Tibial artery (tissue), 4 donors: ENCODE results near the gene ANP32E.
A peak's percentile ranks its signal among the peaks of the same experiment; 100 is the strongest.

ENCODE experiments used
- DNase-seq, 2 donors: peaks; one replicate each; pipeline ENCODE4 v3.0.0-alpha.2; 2019
- H3K27ac ChIP-seq, 2 donors: fragments of 200-600 bp; sonication (generic) in 1 of 2; 1 replicate in 1 of 2; 2 replicates in 1 of 2; pipeline ENCODE4 v1.5.1; 2018 to 2019; ENCODE audit warnings: mild to moderate bottlenecking in 1 of 2
- H3K27me3 ChIP-seq, 2 donors: fragments of 200-600 bp; sonication (generic) in 1 of 2; one replicate each; pipeline versions ENCODE4 v1.5.1 to v1.6.0; 2016 to 2019
- H3K36me3 ChIP-seq, 3 donors: fragments of 200-600 bp; sonication (generic) in 2 of 3; one replicate each; pipeline ENCODE4 v1.5.1; 2016 to 2019; ENCODE audit warnings: mild to moderate bottlenecking in 2 of 3
- H3K4me1 ChIP-seq, 4 donors: fragments of 200-600 bp; sonication (generic) in 2 of 4; 1 replicate in 3 of 4; 2 replicates in 1 of 4; pipeline ENCODE4 v1.5.1; 2016 to 2019
- H3K4me3 ChIP-seq, 2 donors: fragments of 200-600 bp; sonication (generic) in 1 of 2; 1 replicate in 1 of 2; 2 replicates in 1 of 2; pipeline ENCODE4 v1.5.1; 2018 to 2019; ENCODE audit warnings: mild to moderate bottlenecking in 2 of 2
- H3K9me3 ChIP-seq, 3 donors: fragments of 200-600 bp; sonication (generic) in 1 of 3; one replicate each; pipeline ENCODE4 v1.5.1; 2016 to 2019
- intact Hi-C: fragments of 100-400 bp; cut with DNase I; formaldehyde crosslinking; loops from one replicate; pipeline ENCODE4 v1.15.0; 2023; ENCODE audit warnings: low total_unique reads
- TF ChIP-seq, protein P1 (sequence below), 2 experiments: fragments of 200-600 bp in 1 of 2; fragments of 450-650 bp in 1 of 2; IDR thresholded peaks; one replicate each; pipeline ENCODE4 v1.5.1; 2017 to 2019; ENCODE audit warnings: antibody characterized with exemption in 2 of 2, mild to moderate bottlenecking in 1 of 2, moderate library complexity in 1 of 2

Gene ANP32E

DNA sequence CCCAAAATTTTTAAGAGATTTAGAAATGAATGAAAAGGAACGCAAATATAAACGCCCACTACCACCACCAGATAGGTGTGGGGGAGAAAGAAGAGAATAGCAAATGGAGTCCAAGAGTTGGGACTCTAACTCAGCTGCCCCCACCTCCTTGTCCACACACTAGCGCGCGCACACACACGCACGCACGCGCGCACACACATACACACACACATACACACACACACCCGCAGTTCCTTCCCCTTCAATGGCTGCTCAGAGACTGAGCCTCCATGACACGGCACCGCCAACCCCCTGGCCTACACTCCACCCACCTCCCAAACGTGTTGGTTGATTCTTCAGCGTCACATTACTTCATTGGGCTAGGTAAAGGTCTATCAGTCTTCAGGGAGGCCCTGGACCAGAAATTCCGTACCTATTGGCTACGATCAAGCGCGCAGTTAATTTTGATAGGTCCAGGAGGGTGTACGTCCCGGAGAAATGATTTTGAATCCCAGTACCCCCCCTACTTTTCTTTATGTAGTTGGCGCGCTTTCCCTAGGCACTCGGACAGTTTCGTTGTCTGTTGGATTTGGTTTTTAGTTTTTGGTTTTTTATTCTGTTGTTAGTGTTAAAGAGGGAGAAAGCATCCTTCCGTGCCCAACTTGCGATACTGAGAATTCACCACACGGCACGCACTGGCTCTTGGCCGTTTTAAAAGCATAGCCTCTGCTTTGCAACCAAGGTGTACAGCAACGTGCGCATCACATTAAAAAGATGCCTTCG is at the start of gene ANP32E:
ANP32E (minus strand) TSS at position 261 of the 762 bp plus-strand sequence. CDS start 326 bp downstream, outside the sequence.
- Histone ChIP-seq H3K4me3 (peak within 1 kb of the TSS; percentile 81 to 92), H3K9me3 (no peaks in the 10 kb centered on the region), H3K27me3 (no peaks in the 10 kb centered on the region), H3K27ac (peak within 1 kb of the TSS; percentile 97 to 99), H3K36me3 (no peaks in the 10 kb centered on the region), H3K4me1 (peaks cover 0 to 17% (median 11%) of the 10 kb centered on the region in 4 donors)
- intact Hi-C loops: no loop called here
- TF ChIP-seq, protein P1, sequence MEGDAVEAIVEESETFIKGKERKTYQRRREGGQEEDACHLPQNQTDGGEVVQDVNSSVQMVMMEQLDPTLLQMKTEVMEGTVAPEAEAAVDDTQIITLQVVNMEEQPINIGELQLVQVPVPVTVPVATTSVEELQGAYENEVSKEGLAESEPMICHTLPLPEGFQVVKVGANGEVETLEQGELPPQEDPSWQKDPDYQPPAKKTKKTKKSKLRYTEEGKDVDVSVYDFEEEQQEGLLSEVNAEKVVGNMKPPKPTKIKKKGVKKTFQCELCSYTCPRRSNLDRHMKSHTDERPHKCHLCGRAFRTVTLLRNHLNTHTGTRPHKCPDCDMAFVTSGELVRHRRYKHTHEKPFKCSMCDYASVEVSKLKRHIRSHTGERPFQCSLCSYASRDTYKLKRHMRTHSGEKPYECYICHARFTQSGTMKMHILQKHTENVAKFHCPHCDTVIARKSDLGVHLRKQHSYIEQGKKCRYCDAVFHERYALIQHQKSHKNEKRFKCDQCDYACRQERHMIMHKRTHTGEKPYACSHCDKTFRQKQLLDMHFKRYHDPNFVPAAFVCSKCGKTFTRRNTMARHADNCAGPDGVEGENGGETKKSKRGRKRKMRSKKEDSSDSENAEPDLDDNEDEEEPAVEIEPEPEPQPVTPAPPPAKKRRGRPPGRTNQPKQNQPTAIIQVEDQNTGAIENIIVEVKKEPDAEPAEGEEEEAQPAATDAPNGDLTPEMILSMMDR (IDR thresholded peaks at IDR 0.05): peak; percentile 31 to 47
- peak; percentile 97 to 98 for DNase-seq

DNA sequence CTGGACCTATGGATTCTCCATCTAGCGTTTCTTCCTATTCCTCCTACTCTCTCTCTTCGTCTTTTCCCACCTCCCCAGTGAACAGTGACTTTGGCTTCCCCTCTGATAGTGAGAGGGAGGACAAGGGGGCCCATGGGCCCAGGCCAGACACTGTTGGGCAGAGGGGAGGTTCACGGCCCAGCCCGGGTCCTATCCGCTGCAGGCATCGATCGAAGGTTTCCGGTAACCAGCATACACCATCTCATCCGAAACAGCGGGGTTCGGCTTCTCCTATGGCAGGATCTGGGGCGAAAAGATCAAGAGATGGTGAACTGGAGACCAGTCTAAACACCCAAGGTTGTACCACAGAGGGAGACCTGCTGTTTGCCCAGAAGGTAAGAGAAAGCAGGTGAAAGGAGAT is 47.3 kb upstream of the ANP32E start:
- no peaks in the 10 kb centered on the region for H3K27me3 ChIP-seq
- H3K4me1 ChIP-seq: peaks cover 0 to 28% (median 23%) of the 10 kb centered on the region in 4 donors
- H3K27ac ChIP-seq: peak overlapping the region; percentile 79 to 89
- H3K4me3 ChIP-seq: peak overlapping the region; percentile 53 to 57
- peaks cover 14 to 37% (median 21%) of the 10 kb centered on the region in 3 donors for H3K36me3 ChIP-seq
- peak in 1 of 2 donors; percentile 64 for DNase-seq
- intact Hi-C loops: no loop called here
- TF ChIP-seq, protein P1 (IDR thresholded peaks at IDR 0.05): no peak
- H3K9me3 ChIP-seq: no peaks in the 10 kb centered on the region

DNA sequence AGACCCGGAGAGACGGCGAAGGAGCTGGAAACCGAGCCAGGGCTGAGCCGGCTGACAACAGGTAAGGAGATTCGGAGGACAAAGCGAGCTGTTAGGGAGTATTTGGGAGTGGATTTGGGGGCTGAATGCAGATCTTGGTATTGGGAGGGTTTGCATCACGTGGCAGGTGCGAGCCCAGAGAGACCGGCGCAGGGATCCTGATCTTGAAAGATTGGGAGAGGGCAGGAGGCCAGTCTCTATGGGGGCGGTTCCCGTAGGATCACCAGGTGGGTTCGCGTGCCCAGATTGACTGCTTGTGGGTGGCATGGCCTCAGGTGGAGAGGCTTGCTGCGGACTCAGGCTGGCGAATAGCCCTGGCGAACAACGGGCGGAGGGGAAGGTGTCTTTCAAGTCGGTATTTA is 46.6 kb upstream of the ANP32E start:
- TF ChIP-seq, protein P1 (IDR thresholded peaks at IDR 0.05): no peak
- peaks cover 14 to 36% (median 19%) of the 10 kb centered on the region in 3 donors for H3K36me3 ChIP-seq
- H3K4me1 ChIP-seq: peaks cover 0 to 28% (median 23%) of the 10 kb centered on the region in 4 donors
- H3K27me3 ChIP-seq: no peaks in the 10 kb centered on the region
- peak overlapping the region; percentile 79 to 89 for H3K27ac ChIP-seq
- peak in 1 of 2 donors; percentile 45 for DNase-seq
- no peaks in the 10 kb centered on the region for H3K9me3 ChIP-seq
- peak overlapping the region; percentile 53 to 57 for H3K4me3 ChIP-seq
- intact Hi-C loops: no loop called here

DNA sequence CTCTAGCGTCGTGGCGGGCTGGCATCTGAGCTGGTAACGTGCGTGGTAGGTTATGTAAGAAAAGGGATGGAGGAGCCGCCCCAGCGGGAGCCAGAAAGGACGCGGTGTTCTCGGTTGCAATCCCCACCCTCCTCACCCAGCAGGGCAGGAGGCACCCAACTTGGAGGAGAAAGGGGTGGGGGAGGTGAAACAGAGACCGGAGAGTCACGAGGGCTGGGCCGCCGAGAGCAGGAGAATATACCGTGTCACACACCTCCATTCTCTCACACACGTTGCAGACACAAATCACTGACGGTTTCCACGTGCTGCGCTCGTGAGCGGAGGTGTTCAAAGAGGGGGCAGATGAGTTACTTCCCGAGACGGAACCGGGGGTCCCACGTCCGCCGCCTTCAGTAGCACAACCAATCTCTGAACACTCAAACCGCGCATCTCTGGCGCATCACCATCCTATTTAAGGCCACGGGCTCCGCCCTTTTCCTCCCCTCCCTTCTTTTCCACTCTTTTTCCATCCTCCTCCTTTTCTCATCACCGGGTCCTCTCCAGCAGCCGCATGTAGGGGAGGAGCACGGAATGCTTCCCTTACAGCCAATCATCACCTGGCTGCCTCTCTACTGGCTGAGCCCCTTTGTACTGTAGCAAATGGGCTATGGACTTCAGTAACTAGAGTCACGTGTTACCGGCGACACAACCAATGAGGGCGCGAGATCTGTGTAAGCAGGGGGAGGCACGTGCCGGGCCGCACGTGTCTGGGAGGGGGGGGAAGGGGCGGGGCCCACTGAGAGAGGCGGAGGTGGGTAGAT is 46.0 kb upstream of the ANP32E start, which contains the start of gene CIART:
CIART (plus strand) TSS at position 797 of the 800 bp plus-strand sequence. CDS start 714 bp downstream, outside the sequence.
- DNase-seq: peak; percentile 98 to 99
- TF ChIP-seq, protein P1 (IDR thresholded peaks at IDR 0.05): no peak
- peaks cover 9 to 30% (median 13%) of the 10 kb centered on the region in 3 donors for H3K36me3 ChIP-seq
- H3K9me3 ChIP-seq: no peaks in the 10 kb centered on the region
- H3K27ac ChIP-seq: peak within 1 kb of the TSS; percentile 79 to 89
- intact Hi-C loops: no loop called here
- H3K4me3 ChIP-seq: peak within 1 kb of the TSS; percentile 53 to 57
- no peaks in the 10 kb centered on the region for H3K27me3 ChIP-seq
- peaks cover 0 to 28% (median 23%) of the 10 kb centered on the region in 4 donors for H3K4me1 ChIP-seq

DNA sequence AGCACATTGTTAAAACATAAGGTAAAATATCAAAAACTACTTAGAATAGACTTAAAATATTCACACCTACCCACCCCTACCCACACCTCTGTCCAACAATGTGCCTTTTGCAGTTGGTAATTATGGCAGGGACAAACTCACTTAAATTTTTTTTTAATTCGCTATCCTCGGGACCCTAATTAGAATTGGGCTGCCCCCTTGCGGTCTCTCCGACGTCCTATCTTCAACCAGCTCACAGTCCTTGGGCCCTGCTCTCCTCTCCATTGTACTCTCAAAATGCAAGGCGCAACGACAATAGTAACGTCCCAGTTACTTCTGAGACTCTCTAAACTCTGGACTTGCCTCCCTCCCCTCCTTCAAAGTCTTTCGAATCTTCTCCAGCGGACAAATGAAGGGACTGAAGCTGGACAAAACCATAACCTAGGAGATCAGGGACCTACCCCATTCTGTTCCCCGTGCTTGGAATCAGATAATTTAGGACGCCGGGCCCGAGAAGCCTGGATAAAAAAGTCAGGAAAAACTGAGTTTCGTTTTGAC is 45.4 kb upstream of the ANP32E start:
- H3K27ac ChIP-seq: peak overlapping the region; percentile 79 to 89
- H3K4me1 ChIP-seq: peaks cover 0 to 28% (median 23%) of the 10 kb centered on the region in 4 donors
- intact Hi-C loops: no loop called here

More for the DNA sequence above, 45.4 kb upstream of the ANP32E start:
- peak overlapping the region; percentile 53 to 57 for H3K4me3 ChIP-seq
- H3K9me3 ChIP-seq: no peaks in the 10 kb centered on the region
- DNase-seq: peak; percentile 83 to 86
- peaks cover 2 to 23% (median 8%) of the 10 kb centered on the region in 3 donors for H3K36me3 ChIP-seq
- H3K27me3 ChIP-seq: no peaks in the 10 kb centered on the region
- TF ChIP-seq, protein P1 (IDR thresholded peaks at IDR 0.05): peak; percentile 78 to 80
